Neuron (in vitro differentiated cells): ENCODE results near the gene PHOX2B.
"Not testable (repeated sequence)": the region's sequence is repeated elsewhere in the genome, so short reads cannot be mapped to it uniquely, and the experiment has no call there.

Experiments
- H2AFZ ChIP-seq: one replicate; pipeline ENCODE4 v1.6.1; 2013; ENCODE audit warnings: low read depth, mild to moderate bottlenecking, inconsistent platforms, low read length, moderate library complexity
- H3K27me3 ChIP-seq: one replicate; pipeline ENCODE4 v1.6.1; 2013; ENCODE audit warnings: low read length; ENCODE audit not compliant: insufficient read depth
- H3K36me3 ChIP-seq: one replicate; pipeline ENCODE4 v1.6.1; 2013; ENCODE audit warnings: low read length; ENCODE audit not compliant: insufficient read depth
- H3K4me1 ChIP-seq: one replicate; pipeline ENCODE4 v1.6.1; 2013; ENCODE audit warnings: low read length; ENCODE audit not compliant: insufficient read depth
- H3K4me3 ChIP-seq: 2 replicates; pipeline ENCODE4 v1.5.1; 2013; ENCODE audit warnings: mild to moderate bottlenecking, low read length, moderate library complexity
- H3K9me3 ChIP-seq: one replicate; pipeline ENCODE4 v1.6.1; 2013; ENCODE audit warnings: low read length

The PHOX2B gene

DNA sequence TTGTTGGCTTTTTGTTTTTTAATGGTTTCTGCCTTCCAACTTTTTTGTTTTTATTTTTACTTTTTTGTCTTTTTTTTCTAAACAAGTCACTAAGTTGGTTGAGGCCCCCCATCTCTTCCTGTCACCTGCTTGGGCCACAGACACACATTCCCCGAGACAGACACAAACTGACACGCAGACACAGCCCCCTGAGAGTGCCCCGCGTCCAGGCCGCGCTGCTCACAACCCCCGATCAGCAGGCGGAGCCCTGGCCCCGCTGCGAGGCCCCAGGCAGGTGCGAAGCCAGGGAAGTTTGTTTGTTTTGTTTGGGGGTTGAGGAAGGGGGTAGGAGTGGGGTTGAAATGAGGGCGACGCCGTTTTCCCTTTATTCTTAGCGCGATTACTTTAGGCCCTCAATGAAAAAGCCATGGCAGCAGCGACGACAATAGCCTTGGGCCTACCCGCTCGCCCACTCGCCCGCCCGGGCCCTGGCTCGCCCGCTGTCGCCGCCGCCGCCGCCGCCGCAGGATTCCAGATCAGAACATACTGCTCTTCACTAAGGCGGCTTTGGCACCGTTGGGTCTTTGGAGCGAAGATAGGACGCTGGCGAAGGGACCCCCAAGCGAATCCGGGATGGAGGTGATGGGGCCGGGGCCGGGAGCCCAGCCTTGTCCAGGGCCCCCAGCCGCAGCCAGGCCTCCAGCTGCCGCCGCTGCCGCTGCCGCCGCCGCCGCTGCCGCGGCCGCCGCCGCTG lies 3.1 kb downstream of the PHOX2B start:
- Histone ChIP-seq H3K27me3 (peaks cover 88% of the 10 kb centered on the region), H3K9me3 (peaks cover 8% of the 10 kb centered on the region), H3K4me1 (no peaks in the 10 kb centered on the region), H2AFZ (no peak overlapping the region), H3K36me3 (no peaks in the 10 kb centered on the region), H3K4me3 (no peak overlapping the region)

GRCh38 chr4:41744572-41745291 lies 3.8 kb downstream of the PHOX2B start:
- no peak overlapping the region for H2AFZ ChIP-seq
- no peak overlapping the region for H3K4me3 ChIP-seq
- H3K27me3 ChIP-seq: peaks cover 86% of the 10 kb centered on the region
- H3K4me1 ChIP-seq: no peaks in the 10 kb centered on the region
- no peaks in the 10 kb centered on the region for H3K36me3 ChIP-seq
- H3K9me3 ChIP-seq: peaks cover 8% of the 10 kb centered on the region

- H2AFZ ChIP-seq: no peak overlapping the region
- H3K9me3 ChIP-seq: peaks cover 10% of the 10 kb centered on the region
- no peaks in the 10 kb centered on the region for H3K4me1 ChIP-seq
- H3K27me3 ChIP-seq: peaks cover 58% of the 10 kb centered on the region
- no peak overlapping the region for H3K4me3 ChIP-seq
- H3K36me3 ChIP-seq: no peaks in the 10 kb centered on the region
Observed at GRCh38 chr4:41741354-41741753, 7.2 kb downstream of the PHOX2B start.

GRCh38 chr4:41737491-41737890 lies 11.0 kb downstream of the PHOX2B start:
- H2AFZ ChIP-seq, H3K9me3 ChIP-seq, H3K36me3 ChIP-seq, H3K4me3 ChIP-seq, H3K4me1 ChIP-seq: not testable (repeated sequence)
- peaks cover 36% of the 10 kb centered on the region for H3K27me3 ChIP-seq

- no peak overlapping the region for H3K4me3 ChIP-seq
- H3K27me3 ChIP-seq: peaks cover 44% of the 10 kb centered on the region
- no peak overlapping the region for H2AFZ ChIP-seq
- H3K36me3 ChIP-seq: no peaks in the 10 kb centered on the region
- no peaks in the 10 kb centered on the region for H3K4me1 ChIP-seq
- peaks cover 1% of the 10 kb centered on the region for H3K9me3 ChIP-seq
Observed at GRCh38 chr4:41734371-41734770, 14.2 kb downstream of the PHOX2B start.

GRCh38 chr4:41731569-41732126 lies 16.9 kb downstream of the PHOX2B start:
- Histone ChIP-seq H3K36me3 (no peaks in the 10 kb centered on the region), H3K4me1 (no peaks in the 10 kb centered on the region), H3K9me3 (no peaks in the 10 kb centered on the region), H3K27me3 (peaks cover 51% of the 10 kb centered on the region), H3K4me3 (no peak overlapping the region), H2AFZ (no peak overlapping the region)

- Histone ChIP-seq H3K27me3 (peaks cover 49% of the 10 kb centered on the region), H3K4me1 (no peaks in the 10 kb centered on the region), H3K9me3 (no peaks in the 10 kb centered on the region), H3K4me3 (no peak overlapping the region), H2AFZ (no peak overlapping the region), H3K36me3 (no peaks in the 10 kb centered on the region)
Observed at GRCh38 chr4:41728573-41728913, 20.0 kb downstream of the PHOX2B start.

DNA sequence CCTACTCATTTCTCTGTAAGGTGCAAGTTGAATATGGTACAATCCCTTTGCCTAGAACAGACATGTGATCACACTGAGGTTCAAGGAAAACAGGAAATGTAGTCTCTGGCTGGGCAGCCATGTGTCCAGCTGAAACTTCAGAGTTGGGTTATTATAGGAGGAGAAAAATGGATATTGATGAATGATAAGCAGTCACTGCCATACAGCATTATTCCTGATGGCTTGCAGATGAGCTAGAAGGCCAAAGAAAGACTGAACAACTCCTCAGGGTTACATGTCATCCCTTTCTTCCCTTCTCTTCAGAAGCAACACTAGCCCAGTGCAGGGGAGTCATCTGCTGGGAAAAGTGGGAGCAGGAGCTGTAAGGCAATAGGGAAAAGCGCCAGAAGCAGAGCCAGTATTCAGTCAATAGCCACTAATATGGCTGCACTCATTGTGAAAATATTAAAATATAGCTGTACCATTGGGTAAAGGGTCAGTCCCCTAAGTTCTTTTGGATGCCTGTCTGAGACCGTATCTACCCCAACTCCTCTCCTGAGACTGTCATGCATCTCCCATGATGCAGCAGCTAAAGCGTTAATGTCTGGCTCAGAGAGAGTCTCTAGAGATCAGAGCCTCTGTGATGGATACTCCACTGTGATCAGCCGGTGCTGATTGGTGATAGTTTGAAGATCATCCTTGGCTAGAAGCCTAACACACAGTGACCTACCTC lies 20.5 kb downstream of the PHOX2B start:
- Histone ChIP-seq H3K4me3 (no peak overlapping the region), H3K36me3 (no peaks in the 10 kb centered on the region), H2AFZ (no peak overlapping the region), H3K4me1 (no peaks in the 10 kb centered on the region), H3K9me3 (no peaks in the 10 kb centered on the region), H3K27me3 (peaks cover 48% of the 10 kb centered on the region)

DNA sequence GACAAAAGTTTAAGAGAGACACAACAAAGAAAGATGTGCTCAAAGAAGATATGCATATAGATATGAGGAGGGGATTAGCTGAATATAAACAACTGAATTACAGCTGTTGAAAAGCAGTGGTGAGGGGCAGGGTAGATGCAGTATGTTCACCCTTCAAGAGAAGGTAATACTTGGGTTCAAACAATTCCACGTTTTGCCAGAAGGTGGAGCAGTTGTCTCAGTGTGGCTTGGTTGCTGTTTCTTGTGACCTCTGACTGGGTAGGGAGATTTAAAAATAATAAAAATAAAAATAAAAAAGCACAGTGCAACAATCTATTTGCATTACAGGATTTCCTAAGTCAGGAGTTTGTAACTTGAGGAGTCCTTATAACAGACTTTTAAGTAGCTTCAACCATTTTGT lies 23.3 kb downstream of the PHOX2B start:
- Histone ChIP-seq H2AFZ (no peak overlapping the region), H3K27me3 (peaks cover 37% of the 10 kb centered on the region), H3K4me1 (no peaks in the 10 kb centered on the region), H3K9me3 (no peaks in the 10 kb centered on the region), H3K4me3 (no peak overlapping the region), H3K36me3 (no peaks in the 10 kb centered on the region)

DNA sequence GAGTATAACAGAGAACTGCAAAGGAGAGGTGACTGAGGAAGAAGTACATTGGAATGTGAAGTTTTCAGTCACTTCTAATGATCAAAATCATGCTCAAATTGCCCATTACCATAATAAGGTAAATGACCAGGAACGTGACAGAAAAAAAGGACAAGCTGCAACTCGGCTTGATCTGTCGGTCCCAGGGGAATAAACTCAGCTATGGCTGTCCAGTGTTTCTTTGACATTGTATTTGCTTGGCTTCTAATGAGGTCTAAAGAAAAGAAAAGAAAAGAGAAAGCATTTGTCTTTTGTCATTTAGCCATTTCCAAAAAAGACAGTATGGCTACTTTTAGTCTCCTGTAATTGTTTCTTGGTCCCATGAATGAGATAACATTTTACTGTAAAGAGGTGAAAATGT lies 25.2 kb downstream of the PHOX2B start:
- no peak overlapping the region for H2AFZ ChIP-seq
- H3K4me1 ChIP-seq: no peaks in the 10 kb centered on the region
- no peaks in the 10 kb centered on the region for H3K9me3 ChIP-seq
- peaks cover 29% of the 10 kb centered on the region for H3K27me3 ChIP-seq
- H3K36me3 ChIP-seq: no peaks in the 10 kb centered on the region
- no peak overlapping the region for H3K4me3 ChIP-seq

- peaks cover 28% of the 10 kb centered on the region for H3K27me3 ChIP-seq
- no peak overlapping the region for H2AFZ ChIP-seq
- H3K4me3 ChIP-seq: no peak overlapping the region
- H3K4me1 ChIP-seq: no peaks in the 10 kb centered on the region
- H3K36me3 ChIP-seq: no peaks in the 10 kb centered on the region
- no peaks in the 10 kb centered on the region for H3K9me3 ChIP-seq
Observed at GRCh38 chr4:41722181-41722580, 26.3 kb downstream of the PHOX2B start.

DNA sequence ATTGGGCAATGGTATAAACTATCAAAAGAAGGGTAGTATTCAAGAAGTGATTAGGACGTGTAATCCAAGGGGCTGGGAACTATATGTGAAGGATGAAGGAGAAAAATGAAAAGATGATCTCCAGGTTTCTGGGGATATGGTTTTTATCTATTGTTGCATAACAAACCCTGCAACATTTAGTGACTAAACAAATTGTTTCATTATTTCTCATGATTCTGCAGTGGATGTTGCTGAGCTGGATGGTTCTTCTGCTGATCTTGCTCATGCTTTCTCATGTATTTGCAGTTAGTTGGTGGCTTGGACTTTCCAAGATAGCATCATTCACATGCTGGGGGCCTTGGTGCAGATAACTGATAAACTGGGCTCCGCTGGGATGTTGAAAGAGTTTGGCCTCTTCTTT lies 29.1 kb downstream of the PHOX2B start:
- H3K9me3 ChIP-seq: no peaks in the 10 kb centered on the region
- peaks cover 35% of the 10 kb centered on the region for H3K27me3 ChIP-seq
- no peaks in the 10 kb centered on the region for H3K4me1 ChIP-seq
- no peaks in the 10 kb centered on the region for H3K36me3 ChIP-seq
- H2AFZ ChIP-seq: no peak overlapping the region
- H3K4me3 ChIP-seq: no peak overlapping the region

DNA sequence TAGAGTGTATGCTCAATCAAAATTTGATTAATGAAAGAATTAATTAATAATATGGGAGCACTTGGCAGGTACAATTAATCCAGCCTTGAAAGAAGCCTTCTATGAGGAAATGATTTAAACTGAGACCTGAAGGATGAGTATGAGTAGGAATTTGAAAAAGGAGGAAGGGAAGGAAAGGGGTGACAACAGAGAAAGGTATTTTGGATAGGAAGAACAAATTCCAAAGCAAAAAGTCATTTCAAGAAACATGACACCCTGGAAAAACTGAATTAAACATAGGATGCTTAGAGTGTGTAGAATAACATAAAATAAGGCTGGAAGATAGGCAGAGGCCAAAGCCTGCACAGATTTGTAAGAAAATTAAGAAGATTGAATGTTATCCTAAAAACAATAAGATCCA lies 29.6 kb downstream of the PHOX2B start:
- H3K36me3 ChIP-seq: no peaks in the 10 kb centered on the region
- no peak overlapping the region for H2AFZ ChIP-seq
- H3K9me3 ChIP-seq: no peaks in the 10 kb centered on the region
- peaks cover 35% of the 10 kb centered on the region for H3K27me3 ChIP-seq
- H3K4me1 ChIP-seq: no peaks in the 10 kb centered on the region
- H3K4me3 ChIP-seq: no peak overlapping the region
